Activated CD4-positive, alpha-beta T cell treated with anti-CD3 and anti-CD28 coated beads, Interleukin-10, Interleukin-2, amounts not matched to agents 100 ng/mL and 50 ng/mL, durations not matched to agents 16 hours and 8 hours (primary cell): ENCODE measurements around the gene DCPS.
"Not testable (repeated sequence)": the region's sequence is repeated elsewhere in the genome, so short reads cannot be mapped to it uniquely, and the experiment has no call there.

Experiments used
- DNase-seq: peaks from one replicate; pipeline ENCODE4 v3.0.0-alpha.2; 2020

The DCPS gene

GRCh38 chr11:126290887-126291286 is 13.0 kb upstream of the DCPS start:
- DNase-seq: no peak

- peak; percentile 8 for DNase-seq
Measured at GRCh38 chr11:126293726-126294125, 10.1 kb upstream of the DCPS start.

GRCh38 chr11:126297004-126297403 is 6.9 kb upstream of the DCPS start:
- DNase-seq: no peak

- DNase-seq: no peak
Measured at GRCh38 chr11:126304457-126305075, 706 bp downstream of the DCPS start.

GRCh38 chr11:126305699-126306098 is 1.8 kb downstream of the DCPS start:
- DNase-seq: peak; percentile 62

GRCh38 chr11:126307706-126308105 is 3.8 kb downstream of the DCPS start:
- peak; percentile 42 for DNase-seq

- DNase-seq: no peak
Measured at GRCh38 chr11:126308271-126308671, 4.4 kb downstream of the DCPS start.

- DNase-seq: not testable (repeated sequence)
Measured at GRCh38 chr11:126308771-126309170, 4.9 kb downstream of the DCPS start.

GRCh38 chr11:126310200-126310991 is 6.5 kb downstream of the DCPS start:
- peak; percentile 66 for DNase-seq

GRCh38 chr11:126310992-126311310 is 7.1 kb downstream of the DCPS start:
- no peak for DNase-seq

GRCh38 chr11:126311401-126312291 is 7.8 kb downstream of the DCPS start:
- DNase-seq: no peak

GRCh38 chr11:126312961-126313360 is 9.1 kb downstream of the DCPS start:
- no peak for DNase-seq

GRCh38 chr11:126313826-126314225 is 10.0 kb downstream of the DCPS start:
- DNase-seq: no peak

GRCh38 chr11:126317432-126317755 is 13.5 kb downstream of the DCPS start:
- no peak for DNase-seq

- DNase-seq: peak; percentile 55
Measured at GRCh38 chr11:126317756-126318573, 14.1 kb downstream of the DCPS start.

GRCh38 chr11:126318574-126319373 is 14.9 kb downstream of the DCPS start:
- DNase-seq: peak; percentile 59

GRCh38 chr11:126319374-126319740 is 15.5 kb downstream of the DCPS start:
- no peak for DNase-seq

GRCh38 chr11:126322996-126323395 is 19.1 kb downstream of the DCPS start:
- DNase-seq: no peak

- no peak for DNase-seq
Measured at GRCh38 chr11:126327281-126328000, 23.6 kb downstream of the DCPS start.

GRCh38 chr11:126328001-126328390 is 24.1 kb downstream of the DCPS start:
- DNase-seq: no peak

GRCh38 chr11:126328444-126328843 is 24.6 kb downstream of the DCPS start:
- no peak for DNase-seq
